ENCODE data around the gene IL1RAPL1.

The IL1RAPL1 gene

DNA sequence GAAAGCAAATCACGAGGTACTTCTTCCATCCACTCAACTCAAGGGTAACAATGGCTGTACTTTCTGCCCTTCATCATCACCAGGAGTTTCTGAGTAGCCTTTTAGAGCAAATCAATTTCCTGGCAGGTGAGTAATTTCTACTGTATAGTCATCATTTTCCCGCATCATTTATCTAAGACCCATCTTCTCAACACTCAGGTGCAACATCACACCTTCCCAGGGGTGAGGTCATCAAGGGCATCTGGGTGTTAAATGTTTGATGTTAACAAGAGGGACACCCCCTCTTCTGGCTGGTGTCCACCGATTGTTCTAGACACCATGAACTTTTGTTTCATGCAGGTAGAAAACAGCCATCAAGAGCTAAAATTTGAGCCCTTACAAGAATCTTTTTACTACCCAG is 1314.8 kb downstream of the IL1RAPL1 start:
- H3K27ac ChIP-seq, result peak overlapping the region; percentile 84
- TF ChIP-seq, protein P1, sequence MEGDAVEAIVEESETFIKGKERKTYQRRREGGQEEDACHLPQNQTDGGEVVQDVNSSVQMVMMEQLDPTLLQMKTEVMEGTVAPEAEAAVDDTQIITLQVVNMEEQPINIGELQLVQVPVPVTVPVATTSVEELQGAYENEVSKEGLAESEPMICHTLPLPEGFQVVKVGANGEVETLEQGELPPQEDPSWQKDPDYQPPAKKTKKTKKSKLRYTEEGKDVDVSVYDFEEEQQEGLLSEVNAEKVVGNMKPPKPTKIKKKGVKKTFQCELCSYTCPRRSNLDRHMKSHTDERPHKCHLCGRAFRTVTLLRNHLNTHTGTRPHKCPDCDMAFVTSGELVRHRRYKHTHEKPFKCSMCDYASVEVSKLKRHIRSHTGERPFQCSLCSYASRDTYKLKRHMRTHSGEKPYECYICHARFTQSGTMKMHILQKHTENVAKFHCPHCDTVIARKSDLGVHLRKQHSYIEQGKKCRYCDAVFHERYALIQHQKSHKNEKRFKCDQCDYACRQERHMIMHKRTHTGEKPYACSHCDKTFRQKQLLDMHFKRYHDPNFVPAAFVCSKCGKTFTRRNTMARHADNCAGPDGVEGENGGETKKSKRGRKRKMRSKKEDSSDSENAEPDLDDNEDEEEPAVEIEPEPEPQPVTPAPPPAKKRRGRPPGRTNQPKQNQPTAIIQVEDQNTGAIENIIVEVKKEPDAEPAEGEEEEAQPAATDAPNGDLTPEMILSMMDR (conservative IDR thresholded peaks at IDR 0.05), result no peak

GRCh38 chrX:29903360-29903759 is 1316.1 kb downstream of the IL1RAPL1 start:
- H3K27ac ChIP-seq, result peak overlapping the region; percentile 84
- TF ChIP-seq, protein P1 (conservative IDR thresholded peaks at IDR 0.05), result peak; percentile 82

DNA sequence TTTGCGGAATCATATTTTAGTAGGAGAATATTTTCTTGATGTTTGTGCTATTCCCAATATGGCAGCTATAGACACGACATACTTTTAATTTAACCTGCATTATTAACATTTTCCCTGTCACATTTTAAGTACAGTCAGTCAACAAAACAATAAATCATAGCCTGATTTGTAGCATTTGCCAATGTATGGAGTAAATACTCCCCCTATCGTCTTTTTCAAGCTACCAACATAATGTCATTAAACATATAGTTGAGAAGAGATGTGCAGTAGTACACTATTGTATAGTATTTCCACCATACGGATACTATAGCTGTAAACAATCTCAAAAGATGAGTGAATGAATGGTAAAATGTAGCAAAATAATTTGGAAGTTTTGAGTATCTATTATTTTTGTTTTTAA is 1324.4 kb downstream of the IL1RAPL1 start:
- TF ChIP-seq, protein P1 (conservative IDR thresholded peaks at IDR 0.05), result no peak
- H3K27ac ChIP-seq, result no peak overlapping the region

DNA sequence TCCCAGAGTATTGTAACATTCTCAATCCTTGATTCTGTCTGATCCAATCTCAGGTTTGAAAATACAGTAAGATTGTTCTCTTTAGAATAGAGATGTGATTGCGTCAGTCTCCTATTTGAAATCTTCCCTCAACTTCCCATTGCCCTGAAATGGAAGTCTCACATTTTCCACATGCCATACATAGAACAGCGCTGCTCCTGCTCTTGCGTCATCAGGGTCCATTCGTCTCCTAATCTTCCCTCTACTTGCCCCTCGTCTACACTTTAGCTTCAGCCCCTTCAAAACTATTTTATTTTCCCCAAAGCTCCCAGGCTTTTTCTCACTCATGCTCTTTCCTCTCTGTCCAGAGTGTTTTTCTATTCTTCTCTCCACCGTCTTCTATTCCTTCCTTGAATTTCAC is 1326.4 kb downstream of the IL1RAPL1 start:
- no peak overlapping the region for H3K27ac ChIP-seq
- TF ChIP-seq, protein P1 (conservative IDR thresholded peaks at IDR 0.05), result no peak

GRCh38 chrX:29922607-29923006 is 1335.4 kb downstream of the IL1RAPL1 start:
- no peak overlapping the region for H3K27ac ChIP-seq
- TF ChIP-seq, protein P1 (conservative IDR thresholded peaks at IDR 0.05), result no peak

DNA sequence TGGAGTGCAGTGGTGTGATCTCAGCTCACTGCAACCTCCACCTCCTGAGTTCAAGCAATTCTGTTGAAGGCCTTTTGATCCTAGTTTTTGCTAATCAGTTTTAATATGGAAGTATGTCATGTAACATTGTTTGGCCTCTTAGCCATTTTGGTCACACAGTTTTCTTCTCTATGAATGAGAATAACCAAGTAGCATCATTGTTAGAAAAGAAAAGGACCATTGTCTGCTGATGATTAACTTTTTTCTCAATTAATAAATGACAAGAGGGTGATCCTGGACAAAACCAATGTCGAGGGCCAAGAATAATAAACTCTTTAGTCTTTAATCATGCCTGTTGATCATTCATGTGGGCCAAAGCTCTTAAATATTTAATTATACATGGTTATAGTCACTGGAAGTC is 1338.8 kb downstream of the IL1RAPL1 start:
- TF ChIP-seq, protein P1 (conservative IDR thresholded peaks at IDR 0.05), result no peak
- H3K27ac ChIP-seq, result peak overlapping the region; percentile 71

DNA sequence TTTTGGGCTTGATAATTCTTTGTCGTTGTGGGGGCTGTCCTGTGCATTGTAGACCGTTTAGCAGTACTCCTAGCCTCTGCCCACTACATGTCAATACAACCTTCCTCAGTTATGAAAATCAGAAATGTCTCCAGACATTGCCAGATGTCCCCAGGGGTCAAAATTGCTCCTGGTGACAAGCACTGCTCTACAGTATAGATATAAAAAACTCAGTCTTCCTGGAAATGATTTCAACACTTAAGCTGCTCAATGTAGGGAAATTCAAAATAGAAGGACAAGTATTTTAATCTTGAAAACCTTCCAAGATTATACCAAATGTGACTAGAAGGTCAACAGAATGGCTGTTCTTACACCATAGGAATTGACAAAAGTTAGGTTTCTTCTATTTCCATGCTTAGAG is 1339.4 kb downstream of the IL1RAPL1 start:
- TF ChIP-seq, protein P1 (conservative IDR thresholded peaks at IDR 0.05), result no peak
- H3K27ac ChIP-seq, result peak overlapping the region; percentile 71

DNA sequence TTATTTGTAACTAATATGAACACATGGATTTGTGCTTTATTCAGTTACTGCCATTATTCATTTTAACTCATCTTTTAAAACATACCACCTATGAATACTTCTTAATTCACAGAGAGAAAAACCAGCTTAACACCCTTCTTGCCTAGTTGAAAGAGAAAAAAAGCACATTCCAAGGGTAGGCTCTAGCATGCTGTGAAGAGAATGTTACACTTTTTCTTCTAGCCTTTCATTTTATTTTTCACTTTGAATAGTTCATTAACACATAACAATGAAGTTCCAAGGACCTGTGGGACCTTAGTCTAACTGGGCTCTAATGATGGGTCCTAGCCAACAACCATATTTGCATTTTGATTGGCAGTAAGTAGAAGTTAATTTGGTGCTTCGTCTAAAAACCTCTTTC is 1348.2 kb downstream of the IL1RAPL1 start:
- TF ChIP-seq, protein P1 (conservative IDR thresholded peaks at IDR 0.05), result no peak
- H3K27ac ChIP-seq, result no peak overlapping the region

Data from VCaP (cell line).